IMR-90 (cell line): ENCODE data around the gene AFG3L2. TPM values are rescaled to one million over a fixed set of nuclear protein-coding genes. Genes with fewer than 3 reads are reported as not detected.
"Not testable (repeated sequence)": the region's sequence is repeated elsewhere in the genome, so short reads cannot be mapped to it uniquely, and the experiment has no call there.

Source experiments
- ATAC-seq: fragments of 200-7000 bp; cut with Tn5 transposase; 2 replicates; pipeline ENCODE4 v1.9.1; 2020; ENCODE audit warnings: low read depth, mild to moderate bottlenecking, moderate library complexity
- BruUV-seq: library from RNA; stranded (reverse); fragments of 400-500 nt; replicated peaks from 2 replicates; lab custom pipeline; 2021; lab: Mats Ljungman, UMichigan
- CTCF ChIA-PET: fragments of 300-600 bp; formaldehyde crosslinking; extraction: SDS; loops from one replicate; lab custom pipeline; 2021; ENCODE audit warnings: antibody characterized with exemption; lab: Yijun Ruan, JAX
- POLR2A ChIA-PET: fragments of 300-600 bp; sonication (Branson Sonifier 250); formaldehyde crosslinking; loops from one replicate; lab custom pipeline; 2022; ENCODE audit warnings: antibody characterized with exemption; ENCODE audit not compliant: unreplicated experiment; lab: Charles Lee
- DNase-seq: peaks from one replicate; pipeline ENCODE4 v3.0.0; 2013
- H2AFZ ChIP-seq: replicated peaks from 2 replicates; pipeline ENCODE3; 2013; ENCODE audit warnings: low read length, mild to moderate bottlenecking; ENCODE audit not compliant: poor library complexity
- H2AK5ac ChIP-seq: 2 replicates; pipeline ENCODE4 v1.6.1; 2013; ENCODE audit warnings: low read depth, low read length, inconsistent platforms
- H2AK9ac ChIP-seq: replicated peaks from 2 replicates; pipeline ENCODE3; 2013; ENCODE audit warnings: mild to moderate bottlenecking, low read depth, low read length, moderate library complexity; ENCODE audit not compliant: poor library complexity
- H2BK120ac ChIP-seq: 2 replicates; pipeline ENCODE4 v1.6.1; 2013; ENCODE audit warnings: low read depth, low read length, inconsistent platforms
- H2BK15ac ChIP-seq: 3 replicates; pipeline ENCODE4 v1.6.1; 2013; ENCODE audit warnings: low read depth, low read length, inconsistent platforms
- H2BK20ac ChIP-seq: 2 replicates; pipeline ENCODE4 v1.6.1; 2013; ENCODE audit warnings: low read depth, mild to moderate bottlenecking, inconsistent platforms, low read length, moderate library complexity
- H2BK5ac ChIP-seq: 2 replicates; pipeline ENCODE4 v1.6.1; 2013; ENCODE audit warnings: mild to moderate bottlenecking, low read depth, low read length, inconsistent platforms; ENCODE audit not compliant: poor library complexity, severe bottlenecking
- H3K14ac ChIP-seq: replicated peaks from 2 replicates; pipeline ENCODE4 v1.6.1; 2013; ENCODE audit warnings: low read depth, low read length, inconsistent platforms
- H3K18ac ChIP-seq: 2 replicates; pipeline ENCODE4 v1.6.1; 2013; ENCODE audit warnings: low read depth, low read length, control low read depth
- H3K23ac ChIP-seq: 2 replicates; pipeline ENCODE4 v1.6.1; 2013; ENCODE audit warnings: low read depth, low read length, inconsistent platforms
- H3K27ac ChIP-seq: 2 replicates; pipeline ENCODE4 v1.5.1; 2013; ENCODE audit warnings: mild to moderate bottlenecking, control low read depth, low read length; ENCODE audit not compliant: insufficient read depth
- H3K27me3 ChIP-seq: 2 replicates; pipeline ENCODE4 v1.6.1; 2013; ENCODE audit warnings: low read length; ENCODE audit not compliant: control insufficient read depth, insufficient read depth
- H3K36me3 ChIP-seq: 2 replicates; pipeline ENCODE4 v1.6.1; 2013; ENCODE audit warnings: low read length, mixed read lengths; ENCODE audit not compliant: control insufficient read depth, insufficient read depth
- H3K4ac ChIP-seq: 2 replicates; pipeline ENCODE4 v1.6.1; 2013; ENCODE audit warnings: low read depth, low read length, inconsistent platforms
- H3K4me1 ChIP-seq: 2 replicates; pipeline ENCODE4 v1.6.1; 2013; ENCODE audit warnings: low read length, mixed read lengths; ENCODE audit not compliant: control insufficient read depth, insufficient read depth
- H3K4me2 ChIP-seq: 2 replicates; pipeline ENCODE4 v1.6.1; 2013; ENCODE audit warnings: low read depth, mild to moderate bottlenecking, control low read depth, low read length, moderate library complexity
- H3K4me3 ChIP-seq: 2 replicates; pipeline ENCODE4 v1.5.1; 2013; ENCODE audit warnings: low read depth, mild to moderate bottlenecking, control low read depth, low read length, moderate library complexity; ENCODE audit not compliant: insufficient read depth
- H3K56ac ChIP-seq: 2 replicates; pipeline ENCODE4 v1.6.1; 2013; ENCODE audit warnings: low read length, inconsistent platforms; ENCODE audit not compliant: insufficient read depth; ENCODE audit errors: extremely low read depth
- H3K79me1 ChIP-seq, 2 experiments: 2 replicates each; pipeline ENCODE4 v1.6.1; 2013; ENCODE audit warnings: low read length in 2 of 2, inconsistent platforms in 1 of 2, low read depth in 1 of 2
- H3K9ac ChIP-seq: 2 replicates; pipeline ENCODE4 v1.6.1; 2013; ENCODE audit warnings: low read depth, low read length, control low read depth
- H3K9me1 ChIP-seq: 2 replicates; pipeline ENCODE4 v1.6.1; 2013; ENCODE audit warnings: low read length, inconsistent platforms; ENCODE audit not compliant: insufficient read depth
- H3K9me3 ChIP-seq: 2 replicates; pipeline ENCODE4 v1.6.1; 2013; ENCODE audit warnings: low read length; ENCODE audit not compliant: control insufficient read depth, insufficient read depth
- H4K20me1 ChIP-seq: 2 replicates; pipeline ENCODE4 v1.6.1; 2013; ENCODE audit warnings: low read length, inconsistent platforms; ENCODE audit not compliant: insufficient read depth
- H4K5ac ChIP-seq: 2 replicates; pipeline ENCODE4 v1.6.1; 2013; ENCODE audit warnings: mild to moderate bottlenecking, low read depth, low read length, control low read depth
- H4K8ac ChIP-seq, 2 experiments: 2 replicates each; pipeline ENCODE4 v1.6.1; 2013; ENCODE audit warnings: low read depth in 2 of 2, low read length in 2 of 2, control low read depth in 1 of 2, inconsistent platforms in 1 of 2
- H4K91ac ChIP-seq: 2 replicates; pipeline ENCODE4 v1.6.1; 2013; ENCODE audit warnings: low read depth, low read length, inconsistent platforms; ENCODE audit not compliant: insufficient read depth
- WGBS, 2 experiments: methylation state at CpG; one replicate each; pipeline versions ENCODE4 v1.1.5 to v1.1.7; 2013; ENCODE audit warnings: missing lambda C conversion rate in 2 of 2; ENCODE audit not compliant: insufficient read length in 1 of 2; ENCODE audit errors: extremely low coverage in 2 of 2; 5-methylcytosine and 5-hydroxymethylcytosine counted together
- dilution Hi-C: fragments of 300-500 bp; cut with HindIII; formaldehyde crosslinking; loops from one replicate; pipeline ENCODE4 v1.14.3; 2018; ENCODE audit warnings: low sequenced_read_pairs; ENCODE audit not compliant: unreplicated experiment
- in situ Hi-C: fragments of 300-500 bp; cut with MboI; formaldehyde crosslinking; loops from 3 replicates; pipeline ENCODE4 v1.14.3; 2019; ENCODE audit warnings: low sequenced_read_pairs, inconsistent platforms, mixed read lengths
- intact Hi-C: fragments of 100-400 bp; cut with micrococcal nuclease; formaldehyde crosslinking; loops from 2 replicates; pipeline ENCODE4 v1.10.0; 2022
- polyA plus RNA-seq, 3 experiments: library from polyadenylated mRNA; depleted of rRNA; stranded (reverse); fragments of >200 nt; gene quantifications; 2 replicates each; pipeline ENCODE4 v1.2.3, GENCODE V29; 2012; ENCODE audit warnings: low replicate concordance in 1 of 3
- total RNA-seq: library from RNA; depleted of rRNA; stranded (reverse); fragments of >200 nt; gene quantifications from 2 replicates; pipeline ENCODE4 v1.2.3, GENCODE V29; 2012

Gene AFG3L2
- total and polyA plus RNA-seq, 2 of the 4 experiments (the other 2 are of a cell fraction) = 26.9 to 37.6 TPM

- H3K18ac ChIP-seq, H3K9ac ChIP-seq, H3K4me1 ChIP-seq, H2BK5ac ChIP-seq, H4K5ac ChIP-seq, H4K91ac ChIP-seq, H3K9me3 ChIP-seq, dilution Hi-C loops, H3K27me3 ChIP-seq, ATAC-seq, H3K36me3 ChIP-seq, H3K56ac ChIP-seq, POLR2A ChIA-PET, BruUV-seq, CTCF ChIA-PET, DNase-seq, H3K27ac ChIP-seq, H2BK15ac ChIP-seq: not testable (repeated sequence)
- intact Hi-C loops (loop anchor here (5.0 kb wide), 2 partner anchors 279 to 569 kb away; partner anchors contain the start of genes SEH1L and SPIRE1), in situ Hi-C loops (loop anchor here (10.0 kb wide), 2 partner anchors 57 to 567 kb away; partner anchors contain the start of gene SEH1L)
- H2AFZ ChIP-seq = peak overlapping the region; percentile 37
- H3K4me2 ChIP-seq = peak overlapping the region; percentile 64; the same call in 1 of the 2 replicates
- H2BK20ac ChIP-seq = 0 out of 2 replicates have a peak overlapping the region, but pooled peaks have one; percentile 35
- H3K79me1 ChIP-seq = peaks cover 12 to 37% of the 10 kb centered on the region in 2 experiments; a peak in 3 of 4 replicates
- H3K9me1 ChIP-seq = peaks cover 11% of the 10 kb centered on the region
- H3K4me3 ChIP-seq = peak overlapping the region; percentile 48; the same call in 1 of the 2 replicates
- peak overlapping the region; percentile 31 for H2AK9ac ChIP-seq
- peak overlapping the region; percentile 96 for H3K14ac ChIP-seq
- peak overlapping the region; percentile 59; the same call in 1 of the 2 replicates for H2AK5ac ChIP-seq
- H3K23ac ChIP-seq = peak overlapping the region; percentile 96; the same call in 1 of the 2 replicates
- H4K8ac ChIP-seq = peak overlapping the region in 1 of 2 experiments; percentile 53; a peak in 2 of 4 replicates
- 33% methylated on average over 1 of the region's 5 CpGs; no CpG with 5 or more reads in 1 of the 2 experiments for WGBS, 2 experiments
- peaks cover 29% of the 10 kb centered on the region for H4K20me1 ChIP-seq
- peak overlapping the region; percentile 71; the same call in 1 of the 2 replicates for H3K4ac ChIP-seq
- 0 out of 2 replicates have a peak overlapping the region, but pooled peaks have one; percentile 84 for H2BK120ac ChIP-seq
These were observed 1.2 kb upstream of the AFG3L2 start for GRCh38 chr18:12378198-12378558.
